COLO829 (cell line): ENCODE data around the gene FEZF2.

Experiments
- DNase-seq: peaks from one replicate; pipeline ENCODE4 v3.0.0; 2012; ENCODE audit warnings: low spot score

The FEZF2 gene

GRCh38 chr3:62329971-62330370, 43.4 kb downstream of the FEZF2 start:
- no peak for DNase-seq

GRCh38 chr3:62325896-62326295, 47.5 kb downstream of the FEZF2 start:
- no peak for DNase-seq

- DNase-seq = no peak
Observed at GRCh38 chr3:62323241-62323640, 50.1 kb downstream of the FEZF2 start.
